Activated T-cell treated with anti-CD3 and anti-CD28 coated beads, Interleukin-2, amount 50 U/mL, for 1 hour (primary cell): ENCODE data around the gene KRABD2.
"Not testable (repeated sequence)": the region's sequence is repeated elsewhere in the genome, so short reads cannot be mapped to it uniquely, and the experiment has no call there.

ENCODE experiments used
- DNase-seq: peaks from one replicate; pipeline ENCODE4 v3.0.0-alpha.2; 2020

The KRABD2 gene

GRCh38 chr17:8376271-8377067, at the start of gene KRABD2:
TSS of gene KRABD2 (minus strand) at chr17:8376704.
- peak; percentile 88 for DNase-seq

- DNase-seq: no peak
Observed at GRCh38 chr17:8421571-8421970, 45.1 kb upstream of the KRABD2 start.

- DNase-seq: no peak
Observed at GRCh38 chr17:8420041-8420934, 43.8 kb upstream of the KRABD2 start.

GRCh38 chr17:8419305-8419704, 42.8 kb upstream of the KRABD2 start:
- no peak for DNase-seq

- DNase-seq: no peak
Observed at GRCh38 chr17:8418471-8418870, 42.0 kb upstream of the KRABD2 start.

GRCh38 chr17:8417806-8418205, 41.3 kb upstream of the KRABD2 start:
- DNase-seq: no peak

GRCh38 chr17:8413938-8414337, 37.4 kb upstream of the KRABD2 start:
- DNase-seq: no peak

- DNase-seq: no peak
Observed at GRCh38 chr17:8413328-8413727, 36.8 kb upstream of the KRABD2 start.

GRCh38 chr17:8412089-8412488, 35.6 kb upstream of the KRABD2 start:
- DNase-seq: no peak

- DNase-seq: no peak
Observed at GRCh38 chr17:8410883-8411238, 34.4 kb upstream of the KRABD2 start.

GRCh38 chr17:8409966-8410882, 33.7 kb upstream of the KRABD2 start:
- peak; percentile 78 for DNase-seq

- DNase-seq: no peak
Observed at GRCh38 chr17:8408371-8408770, 31.9 kb upstream of the KRABD2 start.

GRCh38 chr17:8406174-8406573, 29.7 kb upstream of the KRABD2 start:
- no peak for DNase-seq

GRCh38 chr17:8405499-8406016, 29.1 kb upstream of the KRABD2 start:
- DNase-seq: no peak

- DNase-seq: no peak
Observed at GRCh38 chr17:8402921-8403536, 26.5 kb upstream of the KRABD2 start.

GRCh38 chr17:8401107-8401506, 24.6 kb upstream of the KRABD2 start:
- no peak for DNase-seq

- no peak for DNase-seq
Observed at GRCh38 chr17:8398980-8399379, 22.5 kb upstream of the KRABD2 start.

GRCh38 chr17:8397636-8398035, 21.1 kb upstream of the KRABD2 start, which contains the start of gene RNF222:
TSS of gene RNF222 (minus strand) at chr17:8397827. CDS start at chr17:8393461, 4,366 bp downstream.
- DNase-seq: no peak

GRCh38 chr17:8394497-8394896, 18.0 kb upstream of the KRABD2 start:
- DNase-seq: not testable (repeated sequence)

GRCh38 chr17:8393470-8394231, 17.1 kb upstream of the KRABD2 start:
- peak; percentile 42 for DNase-seq
